GM12878 (cell line): ENCODE results near the gene CTSW. TPM values are rescaled to one million over a fixed set of nuclear protein-coding genes. Genes with fewer than 3 reads are reported as not detected.

Source experiments
- BRCA1 ChIP-seq: IDR thresholded peaks from 2 replicates; pipeline ENCODE4 v1.6.1; 2011; ENCODE audit warnings: low read depth, low read length, improper control_type of control experiment
- CBFB ChIP-seq: IDR thresholded peaks from 2 replicates; pipeline ENCODE4 v1.6.1; 2016; ENCODE audit warnings: antibody characterized with exemption, low read depth
- CREM ChIP-seq: IDR thresholded peaks from 2 replicates; pipeline ENCODE4 v1.6.1; 2014; ENCODE audit warnings: antibody characterized with exemption, low read depth
- DPF2 ChIP-seq: fragments of 450-650 bp; IDR thresholded peaks from 2 replicates; pipeline ENCODE4 v1.6.1; 2017; ENCODE audit warnings: mild to moderate bottlenecking
- EGR1 ChIP-seq, 2 experiments: IDR thresholded peaks; 1 replicate in 1 of 2; 2 replicates in 1 of 2; pipeline ENCODE4 v1.6.1; 2011 to 2012; ENCODE audit warnings: low read depth in 2 of 2, low read length in 2 of 2, borderline replicate concordance in 1 of 2, mild to moderate bottlenecking in 1 of 2, moderate library complexity in 1 of 2
- FOXK2 ChIP-seq: fragments of 450-650 bp; IDR thresholded peaks from 2 replicates; pipeline ENCODE4 v1.6.1; 2017; ENCODE audit warnings: mild to moderate bottlenecking, moderate library complexity
- FOXM1 ChIP-seq: IDR thresholded peaks from 2 replicates; pipeline ENCODE4 v1.6.1; 2012; ENCODE audit warnings: low read depth, mild to moderate bottlenecking, inconsistent platforms, low read length, moderate library complexity
- GABPA ChIP-seq: IDR thresholded peaks from 2 replicates; pipeline ENCODE4 v1.6.1; 2014; ENCODE audit warnings: antibody characterized with exemption, low read depth, mild to moderate bottlenecking, inconsistent platforms
- HDAC2 ChIP-seq: fragments of 200-600 bp; sonication (generic); IDR thresholded peaks from 2 replicates; pipeline ENCODE4 v1.6.1; 2017
- IKZF1 ChIP-seq: fragments of 450-650 bp; conservative IDR thresholded peaks from 2 replicates; pipeline ENCODE4 v1.6.1; 2017; ENCODE audit warnings: antibody characterized with exemption, mild to moderate bottlenecking
- KDM1A ChIP-seq: fragments of 200-600 bp; sonication (generic); IDR thresholded peaks from 2 replicates; pipeline ENCODE4 v1.6.1; 2016; ENCODE audit warnings: borderline replicate concordance
- MEF2B ChIP-seq: fragments of 450-650 bp; IDR thresholded peaks from 2 replicates; pipeline ENCODE4 v1.6.1; 2018; ENCODE audit warnings: mild to moderate bottlenecking, moderate library complexity; ENCODE audit not compliant: partially characterized antibody, poor library complexity, severe bottlenecking
- MTA3 ChIP-seq: IDR thresholded peaks from 2 replicates; pipeline ENCODE4 v1.6.1; 2012; ENCODE audit warnings: low read length, inconsistent platforms, borderline replicate concordance
- RFX5 ChIP-seq: IDR thresholded peaks from 2 replicates; pipeline ENCODE4 v1.6.1; 2011; ENCODE audit warnings: low read depth, low read length, improper control_type of control experiment
- RUNX3 ChIP-seq: IDR thresholded peaks from 2 replicates; pipeline ENCODE4 v1.6.1; 2012; ENCODE audit warnings: low read length, inconsistent platforms
- SIX5 ChIP-seq: IDR thresholded peaks from 2 replicates; pipeline ENCODE4 v1.6.1; 2011; ENCODE audit warnings: mild to moderate bottlenecking, low read depth, low read length, moderate library complexity; ENCODE audit not compliant: severe bottlenecking
- SMAD1 ChIP-seq: fragments of 450-650 bp; IDR thresholded peaks from 2 replicates; pipeline ENCODE4 v1.6.1; 2018; ENCODE audit warnings: mild to moderate bottlenecking, low read depth; ENCODE audit not compliant: partially characterized antibody
- polyA plus RNA-seq, 11 experiments: library from polyadenylated mRNA; depleted of rRNA in 4 of 11; unstranded in 6 of 11; stranded (reverse) in 5 of 11; fragments of >200 nt; fragmentation: Nextera tagmentation in 4 of 11; fragmentation: Illumina TruSeq in 1 of 11; extraction: Ambion mirVana in 4 of 11; extraction: Trizol in 1 of 11; gene quantifications; 1 replicate in 1 of 11; 2 replicates in 10 of 11; pipeline versions ENCODE4 v1.2.1 to v1.2.3, GENCODE V29; 2011 to 2016; ENCODE audit warnings: inconsistent platforms in 2 of 11, missing spikeins in 2 of 11, low read depth in 1 of 11
- total RNA-seq, 4 experiments: library from RNA; depleted of rRNA in 3 of 4; stranded (reverse); fragments of >200 nt in 3 of 4; fragmentation: Illumina TruSeq in 1 of 4; extraction: Trizol in 1 of 4; gene quantifications; 2 replicates each; pipeline versions ENCODE4 v1.2.1 to v1.2.3, GENCODE V29; 2013 to 2021
- TF ChIP-seq, protein P1 (sequence below): fragments of 450-650 bp; IDR thresholded peaks from 2 replicates; pipeline ENCODE4 v1.6.1; 2017; ENCODE audit warnings: antibody characterized with exemption, mild to moderate bottlenecking, moderate library complexity
- TF ChIP-seq, protein P2 (sequence below): IDR thresholded peaks from 2 replicates; pipeline ENCODE4 v1.6.1; 2012; ENCODE audit warnings: low read depth, low read length, improper control_type of control experiment
- TF ChIP-seq, protein P3 (sequence below): fragments of 450-650 bp; IDR thresholded peaks from 2 replicates; pipeline ENCODE4 v1.6.1; 2017; ENCODE audit warnings: low read depth, mild to moderate bottlenecking, moderate library complexity
- TF ChIP-seq, protein P4 (sequence below): fragments of 450-650 bp; formaldehyde crosslinking; IDR thresholded peaks from 2 replicates; pipeline ENCODE4 v1.4.0; 2022; ENCODE audit warnings: mild to moderate bottlenecking, moderate library complexity

Gene CTSW
- total and polyA plus RNA-seq, 10 of the 15 experiments (the other 5 are each of a cell fraction or from before 2014, with no cell fraction given), result 0.53 to 12.0 (median 1.7) TPM

DNA sequence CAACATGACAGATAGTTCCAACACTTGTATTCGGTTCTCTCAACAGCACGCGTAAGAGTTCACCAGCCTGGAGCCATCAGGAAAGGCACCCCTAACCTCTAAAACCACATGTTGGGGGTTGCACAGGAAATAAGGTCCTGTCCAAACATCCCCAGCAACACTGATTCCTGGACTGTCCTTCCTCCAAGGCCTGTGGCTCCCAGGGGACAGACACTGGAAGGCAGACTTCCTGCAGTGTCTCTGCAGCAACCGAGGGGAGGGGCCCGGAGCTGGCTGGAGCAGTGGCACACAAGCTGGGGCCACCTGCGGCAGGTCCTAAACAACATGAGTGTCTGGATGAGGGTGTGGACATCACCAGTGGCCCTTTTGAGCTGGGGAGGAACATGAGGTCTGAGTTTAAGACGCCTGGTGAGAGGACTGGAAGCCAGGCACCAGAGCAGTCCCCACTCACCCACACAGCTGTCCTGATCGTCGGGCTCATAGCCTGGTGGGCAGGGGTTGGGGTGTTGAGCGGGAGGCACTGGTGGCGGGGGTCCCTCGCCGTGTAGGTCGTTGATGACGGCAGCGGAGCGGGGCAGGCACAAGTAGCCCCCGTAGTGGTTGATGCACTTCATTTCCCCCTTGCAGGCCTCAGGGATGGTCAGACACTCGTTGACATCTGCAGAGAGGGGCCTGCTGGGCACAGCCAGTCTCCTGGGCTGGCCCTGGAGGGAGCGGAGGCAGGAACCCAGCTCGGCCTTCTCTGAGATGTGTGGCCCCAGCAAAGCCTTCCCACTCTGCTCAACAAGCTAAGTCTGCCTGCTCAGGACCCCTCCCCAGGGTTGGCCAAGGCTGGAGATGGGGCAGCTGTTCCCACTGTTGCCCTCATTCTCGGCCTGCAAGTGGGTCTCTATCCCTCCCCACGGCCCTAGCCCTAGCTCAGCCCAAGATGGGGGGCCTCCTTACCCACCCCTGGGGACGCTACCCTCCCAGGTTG, 8.6 kb upstream of the CTSW start (continued):
- TF ChIP-seq, protein P1, sequence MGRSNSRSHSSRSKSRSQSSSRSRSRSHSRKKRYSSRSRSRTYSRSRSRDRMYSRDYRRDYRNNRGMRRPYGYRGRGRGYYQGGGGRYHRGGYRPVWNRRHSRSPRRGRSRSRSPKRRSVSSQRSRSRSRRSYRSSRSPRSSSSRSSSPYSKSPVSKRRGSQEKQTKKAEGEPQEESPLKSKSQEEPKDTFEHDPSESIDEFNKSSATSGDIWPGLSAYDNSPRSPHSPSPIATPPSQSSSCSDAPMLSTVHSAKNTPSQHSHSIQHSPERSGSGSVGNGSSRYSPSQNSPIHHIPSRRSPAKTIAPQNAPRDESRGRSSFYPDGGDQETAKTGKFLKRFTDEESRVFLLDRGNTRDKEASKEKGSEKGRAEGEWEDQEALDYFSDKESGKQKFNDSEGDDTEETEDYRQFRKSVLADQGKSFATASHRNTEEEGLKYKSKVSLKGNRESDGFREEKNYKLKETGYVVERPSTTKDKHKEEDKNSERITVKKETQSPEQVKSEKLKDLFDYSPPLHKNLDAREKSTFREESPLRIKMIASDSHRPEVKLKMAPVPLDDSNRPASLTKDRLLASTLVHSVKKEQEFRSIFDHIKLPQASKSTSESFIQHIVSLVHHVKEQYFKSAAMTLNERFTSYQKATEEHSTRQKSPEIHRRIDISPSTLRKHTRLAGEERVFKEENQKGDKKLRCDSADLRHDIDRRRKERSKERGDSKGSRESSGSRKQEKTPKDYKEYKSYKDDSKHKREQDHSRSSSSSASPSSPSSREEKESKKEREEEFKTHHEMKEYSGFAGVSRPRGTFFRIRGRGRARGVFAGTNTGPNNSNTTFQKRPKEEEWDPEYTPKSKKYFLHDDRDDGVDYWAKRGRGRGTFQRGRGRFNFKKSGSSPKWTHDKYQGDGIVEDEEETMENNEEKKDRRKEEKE, result no peak
- TF ChIP-seq FOXK2, result no peak
- TF ChIP-seq CREM, result no peak
- no peak for TF ChIP-seq EGR1 (IDR thresholded peaks at IDR 0.05; ENCODE audit: borderline replicate concordance in 1 of 2, low read depth in 2 of 2, low read length in 2 of 2)
- no peak for TF ChIP-seq DPF2
- 0 out of 2 replicates have a peak, but pooled peaks have one; percentile 40 for TF ChIP-seq RUNX3
- TF ChIP-seq, protein P2, sequence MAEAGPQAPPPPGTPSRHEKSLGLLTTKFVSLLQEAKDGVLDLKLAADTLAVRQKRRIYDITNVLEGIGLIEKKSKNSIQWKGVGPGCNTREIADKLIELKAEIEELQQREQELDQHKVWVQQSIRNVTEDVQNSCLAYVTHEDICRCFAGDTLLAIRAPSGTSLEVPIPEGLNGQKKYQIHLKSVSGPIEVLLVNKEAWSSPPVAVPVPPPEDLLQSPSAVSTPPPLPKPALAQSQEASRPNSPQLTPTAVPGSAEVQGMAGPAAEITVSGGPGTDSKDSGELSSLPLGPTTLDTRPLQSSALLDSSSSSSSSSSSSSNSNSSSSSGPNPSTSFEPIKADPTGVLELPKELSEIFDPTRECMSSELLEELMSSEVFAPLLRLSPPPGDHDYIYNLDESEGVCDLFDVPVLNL, result no peak
- peak; percentile 17 for TF ChIP-seq MEF2B
- TF ChIP-seq HDAC2, result no peak
- TF ChIP-seq MTA3, result 0 out of 2 replicates have a peak, but pooled peaks have one; percentile 20
- no peak for TF ChIP-seq SIX5
- no peak for TF ChIP-seq BRCA1
- TF ChIP-seq IKZF1, result no peak
- TF ChIP-seq, protein P3, sequence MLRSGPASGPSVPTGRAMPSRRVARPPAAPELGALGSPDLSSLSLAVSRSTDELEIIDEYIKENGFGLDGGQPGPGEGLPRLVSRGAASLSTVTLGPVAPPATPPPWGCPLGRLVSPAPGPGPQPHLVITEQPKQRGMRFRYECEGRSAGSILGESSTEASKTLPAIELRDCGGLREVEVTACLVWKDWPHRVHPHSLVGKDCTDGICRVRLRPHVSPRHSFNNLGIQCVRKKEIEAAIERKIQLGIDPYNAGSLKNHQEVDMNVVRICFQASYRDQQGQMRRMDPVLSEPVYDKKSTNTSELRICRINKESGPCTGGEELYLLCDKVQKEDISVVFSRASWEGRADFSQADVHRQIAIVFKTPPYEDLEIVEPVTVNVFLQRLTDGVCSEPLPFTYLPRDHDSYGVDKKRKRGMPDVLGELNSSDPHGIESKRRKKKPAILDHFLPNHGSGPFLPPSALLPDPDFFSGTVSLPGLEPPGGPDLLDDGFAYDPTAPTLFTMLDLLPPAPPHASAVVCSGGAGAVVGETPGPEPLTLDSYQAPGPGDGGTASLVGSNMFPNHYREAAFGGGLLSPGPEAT, result no peak
- no peak for TF ChIP-seq KDM1A
- no peak for TF ChIP-seq RFX5
- TF ChIP-seq, protein P4, sequence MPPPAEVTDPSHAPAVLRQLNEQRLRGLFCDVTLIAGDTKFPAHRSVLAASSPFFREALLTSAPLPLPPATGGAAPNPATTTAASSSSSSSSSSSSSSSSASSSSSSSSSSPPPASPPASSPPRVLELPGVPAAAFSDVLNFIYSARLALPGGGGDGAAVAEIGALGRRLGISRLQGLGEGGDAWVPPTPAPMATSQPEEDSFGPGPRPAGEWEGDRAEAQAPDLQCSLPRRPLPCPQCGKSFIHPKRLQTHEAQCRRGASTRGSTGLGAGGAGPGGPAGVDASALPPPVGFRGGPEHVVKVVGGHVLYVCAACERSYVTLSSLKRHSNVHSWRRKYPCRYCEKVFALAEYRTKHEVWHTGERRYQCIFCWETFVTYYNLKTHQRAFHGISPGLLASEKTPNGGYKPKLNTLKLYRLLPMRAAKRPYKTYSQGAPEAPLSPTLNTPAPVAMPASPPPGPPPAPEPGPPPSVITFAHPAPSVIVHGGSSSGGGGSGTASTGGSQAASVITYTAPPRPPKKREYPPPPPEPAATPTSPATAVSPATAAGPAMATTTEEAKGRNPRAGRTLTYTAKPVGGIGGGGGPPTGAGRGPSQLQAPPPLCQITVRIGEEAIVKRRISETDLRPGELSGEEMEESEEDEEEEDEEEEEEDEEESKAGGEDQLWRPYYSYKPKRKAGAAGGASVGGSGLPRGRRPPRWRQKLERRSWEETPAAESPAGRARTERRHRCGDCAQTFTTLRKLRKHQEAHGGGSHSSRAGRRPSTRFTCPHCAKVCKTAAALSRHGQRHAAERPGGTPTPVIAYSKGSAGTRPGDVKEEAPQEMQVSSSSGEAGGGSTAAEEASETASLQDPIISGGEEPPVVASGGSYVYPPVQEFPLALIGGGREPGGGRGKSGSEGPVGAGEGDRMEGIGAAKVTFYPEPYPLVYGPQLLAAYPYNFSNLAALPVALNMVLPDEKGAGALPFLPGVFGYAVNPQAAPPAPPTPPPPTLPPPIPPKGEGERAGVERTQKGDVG, result no peak
- TF ChIP-seq GABPA, result no peak
- no peak for TF ChIP-seq FOXM1
- TF ChIP-seq SMAD1, result no peak
- peak; percentile 12; the same call in 1 of the 2 replicates for TF ChIP-seq CBFB
- TF ChIP-seq, all 136 proteins: peak for 5
